SK-N-DZ (cell line): ENCODE data around the gene CCL4.
"Not testable (repeated sequence)": the region's sequence is repeated elsewhere in the genome, so short reads cannot be mapped to it uniquely, and the experiment has no call there.

Experiments
- DNase-seq: peaks from one replicate; pipeline ENCODE4 v3.0.0-alpha.2; 2015; ENCODE audit warnings: low spot score

CCL4 gene

GRCh38 chr17:36117505-36118382 lies 14.1 kb downstream of the CCL4 start:
- no peak for DNase-seq

GRCh38 chr17:36118477-36119353 lies 15.1 kb downstream of the CCL4 start:
- DNase-seq = no peak

- no peak for DNase-seq
These were observed 16.6 kb downstream of the CCL4 start for GRCh38 chr17:36120221-36120620.

GRCh38 chr17:36121099-36121498 lies 17.5 kb downstream of the CCL4 start:
- DNase-seq = not testable (repeated sequence)

- no peak for DNase-seq
These were observed 19.8 kb downstream of the CCL4 start for GRCh38 chr17:36123431-36123830.

GRCh38 chr17:36124879-36125824 lies 21.5 kb downstream of the CCL4 start:
- no peak for DNase-seq

- DNase-seq = no peak
These were observed 23.7 kb downstream of the CCL4 start for GRCh38 chr17:36127199-36127893.

- DNase-seq = no peak
These were observed 24.3 kb downstream of the CCL4 start for GRCh38 chr17:36127911-36128310.

- DNase-seq = no peak
These were observed 24.9 kb downstream of the CCL4 start for GRCh38 chr17:36128411-36128978.

GRCh38 chr17:36129616-36130015 lies 26.0 kb downstream of the CCL4 start:
- DNase-seq = no peak

- no peak for DNase-seq
These were observed 26.7 kb downstream of the CCL4 start for GRCh38 chr17:36130346-36130745.

GRCh38 chr17:36131421-36131820 lies 27.8 kb downstream of the CCL4 start:
- DNase-seq = no peak

- DNase-seq = no peak
These were observed 28.3 kb downstream of the CCL4 start for GRCh38 chr17:36131931-36132330.

GRCh38 chr17:36132421-36132831 lies 28.8 kb downstream of the CCL4 start:
- DNase-seq = no peak

GRCh38 chr17:36133602-36134236 lies 30.1 kb downstream of the CCL4 start:
- DNase-seq = no peak

GRCh38 chr17:36135465-36135864 lies 31.8 kb downstream of the CCL4 start:
- DNase-seq = no peak

GRCh38 chr17:36136036-36136435 lies 32.4 kb downstream of the CCL4 start:
- DNase-seq = no peak

- DNase-seq = no peak
These were observed 32.8 kb downstream of the CCL4 start for GRCh38 chr17:36136439-36136838.

GRCh38 chr17:36142235-36142634 lies 38.6 kb downstream of the CCL4 start:
- no peak for DNase-seq

- no peak for DNase-seq
These were observed 39.2 kb downstream of the CCL4 start for GRCh38 chr17:36142806-36143205.
